ENCODE data around the gene CDH4.

The CDH4 gene

GRCh38 chr20:61812121-61812844 lies 560.2 kb downstream of the CDH4 start:
- H3K9me3 ChIP-seq (replicated peaks in 1 of 2; ENCODE audit: control insufficient read depth in 2 of 2, insufficient read depth in 1 of 2, low read depth in 1 of 2, low read length in 2 of 2): peaks cover 0 to 1% of the 10 kb centered on the region in 2 donors
- H3K18ac ChIP-seq (ENCODE audit: low read length): peak overlapping the region; percentile 46
- H2BK5ac ChIP-seq (ENCODE audit: low read length): no peak overlapping the region
- no peak overlapping the region for H2AK5ac ChIP-seq (ENCODE audit: low read depth, low read length)
- H4K8ac ChIP-seq (ENCODE audit: low read depth, low read length): no peak overlapping the region
- H2AFZ ChIP-seq (ENCODE audit: low read length): no peak overlapping the region
- no peak overlapping the region for H3K9ac ChIP-seq (ENCODE audit: low read depth, low read length, poor library complexity)
- peak overlapping the region; percentile 48 for H2BK12ac ChIP-seq (ENCODE audit: low read length)
- no peak overlapping the region for H2BK120ac ChIP-seq (ENCODE audit: low read depth, low read length)
- no peak overlapping the region for H3K27ac ChIP-seq (replicated peaks; ENCODE audit: low read length)
- no peaks in the 10 kb centered on the region for H3K27me3 ChIP-seq (ENCODE audit: control insufficient read depth in 3 of 3, insufficient read depth in 3 of 3, low read depth in 1 of 3, low read length in 3 of 3)
- no peak overlapping the region for H3K14ac ChIP-seq (ENCODE audit: low read length)
- no peak for DNase-seq (ENCODE audit: low spot score)
- H3K4me2 ChIP-seq (ENCODE audit: insufficient read depth, low read length, poor library complexity, severe bottlenecking): no peak overlapping the region
- no peaks in the 10 kb centered on the region for H3K79me1 ChIP-seq (ENCODE audit: low read depth, low read length)
- H3K4ac ChIP-seq (ENCODE audit: low read length): no peak overlapping the region
- no peak overlapping the region for H3K4me3 ChIP-seq (ENCODE audit: low read length in 2 of 2)
- H3K4me1 ChIP-seq (ENCODE audit: control insufficient read depth in 2 of 2, insufficient read depth in 1 of 2, low read depth in 1 of 2, low read length in 2 of 2): peaks cover 0 to 3% of the 10 kb centered on the region in 2 donors
- peak overlapping the region; percentile 21 for H3K23ac ChIP-seq (ENCODE audit: low read depth, low read length, poor library complexity)
- H3K36me3 ChIP-seq (replicated peaks in 1 of 2; ENCODE audit: control insufficient read depth in 2 of 2, insufficient read depth in 2 of 2, low read length in 2 of 2): no peaks in the 10 kb centered on the region
- H4K91ac ChIP-seq (ENCODE audit: low read depth, low read length, poor library complexity): no peak overlapping the region
- WGBS, 2 donors (ENCODE audit: extremely low coverage in 2 of 2, insufficient read length in 2 of 2, insufficient replicate concordance in 1 of 2): no CpG with 5 or more reads among the region's 15 CpGs
- peak overlapping the region; percentile 33 for H2BK15ac ChIP-seq (ENCODE audit: low read length)

DNA sequence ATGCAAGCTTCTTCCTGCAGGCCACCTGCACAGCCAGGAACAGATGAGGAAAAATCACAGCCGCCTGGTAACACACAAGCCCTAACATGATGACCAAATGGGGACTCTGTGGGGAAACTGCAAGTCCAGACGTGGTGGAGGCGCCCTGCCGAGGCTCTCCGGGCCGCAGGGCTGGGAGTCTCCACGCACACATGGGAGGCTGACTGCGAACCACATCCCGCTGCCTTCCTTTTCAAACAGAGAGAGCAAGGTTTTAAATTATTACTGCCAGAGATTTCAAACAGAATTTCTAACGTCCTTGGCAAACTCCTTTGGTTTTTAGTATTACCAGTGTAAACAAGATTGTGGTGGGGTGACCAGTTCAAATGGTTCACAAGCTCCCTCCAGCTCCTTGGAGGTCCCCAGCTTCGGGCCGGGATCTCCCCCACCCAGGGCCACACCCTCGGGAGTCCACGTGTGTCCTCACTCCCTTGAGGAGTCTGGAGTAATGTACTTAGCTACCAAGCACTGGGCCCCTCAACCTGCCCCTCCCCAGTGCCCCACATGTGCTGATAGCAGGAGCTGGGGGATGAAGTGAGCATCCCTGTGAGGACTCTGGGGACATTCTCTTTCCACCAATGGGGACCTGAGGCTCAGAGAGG lies 560.9 kb downstream of the CDH4 start:
- H3K9ac ChIP-seq (ENCODE audit: low read depth, low read length, poor library complexity): no peak overlapping the region
- H2AFZ ChIP-seq (ENCODE audit: low read length): no peak overlapping the region
- no peak for DNase-seq (ENCODE audit: low spot score)
- no peak overlapping the region for H3K4me2 ChIP-seq (ENCODE audit: insufficient read depth, low read length, poor library complexity, severe bottlenecking)
- H4K91ac ChIP-seq (ENCODE audit: low read depth, low read length, poor library complexity): no peak overlapping the region
- H4K8ac ChIP-seq (ENCODE audit: low read depth, low read length): no peak overlapping the region
- no peak overlapping the region for H3K18ac ChIP-seq (ENCODE audit: low read length)
- H3K23ac ChIP-seq (ENCODE audit: low read depth, low read length, poor library complexity): no peak overlapping the region
- H3K79me1 ChIP-seq (ENCODE audit: low read depth, low read length): no peaks in the 10 kb centered on the region
- no peak overlapping the region for H2BK15ac ChIP-seq (ENCODE audit: low read length)
- no peak overlapping the region for H3K4me3 ChIP-seq (ENCODE audit: low read length in 2 of 2)
- no peak overlapping the region for H2BK120ac ChIP-seq (ENCODE audit: low read depth, low read length)
- H3K9me3 ChIP-seq (replicated peaks in 1 of 2; ENCODE audit: control insufficient read depth in 2 of 2, insufficient read depth in 1 of 2, low read depth in 1 of 2, low read length in 2 of 2): no peaks in the 10 kb centered on the region
- no peak overlapping the region for H2BK12ac ChIP-seq (ENCODE audit: low read length)
- no peak overlapping the region for H3K14ac ChIP-seq (ENCODE audit: low read length)
- H3K4me1 ChIP-seq (ENCODE audit: control insufficient read depth in 2 of 2, insufficient read depth in 1 of 2, low read depth in 1 of 2, low read length in 2 of 2): no peaks in the 10 kb centered on the region
- H3K27ac ChIP-seq (replicated peaks; ENCODE audit: low read length): no peak overlapping the region
- H3K4ac ChIP-seq (ENCODE audit: low read length): no peak overlapping the region
- no CpG with 5 or more reads among the region's 14 CpGs for WGBS, 2 donors (ENCODE audit: extremely low coverage in 2 of 2, insufficient read length in 2 of 2, insufficient replicate concordance in 1 of 2)
- no peaks in the 10 kb centered on the region for H3K27me3 ChIP-seq (ENCODE audit: control insufficient read depth in 3 of 3, insufficient read depth in 3 of 3, low read depth in 1 of 3, low read length in 3 of 3)
- no peak overlapping the region for H2BK5ac ChIP-seq (ENCODE audit: low read length)
- no peaks in the 10 kb centered on the region for H3K36me3 ChIP-seq (replicated peaks in 1 of 2; ENCODE audit: control insufficient read depth in 2 of 2, insufficient read depth in 2 of 2, low read length in 2 of 2)
- H2AK5ac ChIP-seq (ENCODE audit: low read depth, low read length): no peak overlapping the region

DNA sequence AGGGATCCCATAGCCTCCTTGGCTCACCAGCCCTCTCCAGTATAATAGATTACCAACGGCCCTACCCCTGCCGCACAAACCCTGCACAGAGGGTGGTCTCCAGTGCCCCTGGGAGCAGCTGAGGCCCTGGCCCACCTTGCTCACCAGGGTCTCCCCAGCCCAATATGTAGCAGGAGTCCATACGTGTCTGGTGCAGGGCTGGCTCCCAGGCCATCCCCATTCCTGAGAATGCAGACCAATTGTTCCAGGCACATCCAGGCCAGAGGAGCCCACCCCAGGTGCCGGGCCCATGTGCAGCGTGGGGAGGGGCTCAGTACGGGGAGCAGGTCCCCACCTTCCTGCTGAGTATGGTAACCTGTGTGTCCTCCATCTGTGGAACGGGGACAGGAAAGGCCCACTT lies 561.7 kb downstream of the CDH4 start:
- Histone ChIP-seq H3K9me3 (replicated peaks in 1 of 2; ENCODE audit: control insufficient read depth in 2 of 2, insufficient read depth in 1 of 2, low read depth in 1 of 2, low read length in 2 of 2) (no peaks in the 10 kb centered on the region), H3K27me3 (ENCODE audit: control insufficient read depth in 3 of 3, insufficient read depth in 3 of 3, low read depth in 1 of 3, low read length in 3 of 3) (no peaks in the 10 kb centered on the region), H3K27ac (replicated peaks; ENCODE audit: low read length) (no peak overlapping the region), H4K91ac (ENCODE audit: low read depth, low read length, poor library complexity) (no peak overlapping the region), H4K8ac (ENCODE audit: low read depth, low read length) (no peak overlapping the region), H3K4me1 (ENCODE audit: control insufficient read depth in 2 of 2, insufficient read depth in 1 of 2, low read depth in 1 of 2, low read length in 2 of 2) (no peaks in the 10 kb centered on the region), H3K36me3 (replicated peaks in 1 of 2; ENCODE audit: control insufficient read depth in 2 of 2, insufficient read depth in 2 of 2, low read length in 2 of 2) (no peaks in the 10 kb centered on the region), H3K9ac (ENCODE audit: low read depth, low read length, poor library complexity) (no peak overlapping the region), H3K14ac (ENCODE audit: low read length) (peak overlapping the region; percentile 6), H3K4me2 (ENCODE audit: insufficient read depth, low read length, poor library complexity, severe bottlenecking) (no peak overlapping the region), H2BK5ac (ENCODE audit: low read length) (no peak overlapping the region), H3K4me3 (ENCODE audit: low read length in 2 of 2) (no peak overlapping the region), H3K18ac (ENCODE audit: low read length) (peak overlapping the region; percentile 44), H3K23ac (ENCODE audit: low read depth, low read length, poor library complexity) (peak overlapping the region; percentile 75), H3K4ac (ENCODE audit: low read length) (no peak overlapping the region), H2AFZ (ENCODE audit: low read length) (no peak overlapping the region), H2BK15ac (ENCODE audit: low read length) (peak overlapping the region; percentile 30), H2AK5ac (ENCODE audit: low read depth, low read length) (no peak overlapping the region), H3K79me1 (ENCODE audit: low read depth, low read length) (no peaks in the 10 kb centered on the region), H2BK12ac (ENCODE audit: low read length) (no peak overlapping the region), H2BK120ac (ENCODE audit: low read depth, low read length) (no peak overlapping the region)
- no peak for DNase-seq (ENCODE audit: low spot score)
- no CpG with 5 or more reads among the region's 7 CpGs for WGBS, 2 donors (ENCODE audit: extremely low coverage in 2 of 2, insufficient read length in 2 of 2, insufficient replicate concordance in 1 of 2)

DNA sequence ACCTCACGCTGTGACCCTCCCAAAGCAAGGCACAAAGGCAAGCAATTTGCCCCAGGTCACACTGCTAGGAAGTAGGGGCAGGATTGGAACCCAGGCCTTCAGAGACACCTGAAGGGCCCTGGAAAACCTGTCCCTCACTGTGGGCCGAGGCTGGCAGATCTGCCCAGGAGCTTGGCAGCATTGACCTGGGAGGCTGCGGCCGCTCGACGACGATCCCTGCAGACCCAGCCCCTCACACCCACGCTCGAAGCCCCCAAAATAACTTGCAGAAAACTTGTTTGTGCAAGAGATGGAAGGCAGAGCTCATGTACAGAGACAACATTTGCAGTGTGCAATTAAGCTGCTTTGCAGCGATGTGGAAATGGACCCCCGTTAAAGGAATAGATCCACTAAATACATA lies 562.2 kb downstream of the CDH4 start:
- no peaks in the 10 kb centered on the region for H3K9me3 ChIP-seq (replicated peaks in 1 of 2; ENCODE audit: control insufficient read depth in 2 of 2, insufficient read depth in 1 of 2, low read depth in 1 of 2, low read length in 2 of 2)
- no peaks in the 10 kb centered on the region for H3K36me3 ChIP-seq (replicated peaks in 1 of 2; ENCODE audit: control insufficient read depth in 2 of 2, insufficient read depth in 2 of 2, low read length in 2 of 2)
- no peak overlapping the region for H3K4me3 ChIP-seq (ENCODE audit: low read length in 2 of 2)
- no peak overlapping the region for H2BK15ac ChIP-seq (ENCODE audit: low read length)
- no peaks in the 10 kb centered on the region for H3K79me1 ChIP-seq (ENCODE audit: low read depth, low read length)
- no peak overlapping the region for H4K91ac ChIP-seq (ENCODE audit: low read depth, low read length, poor library complexity)
- no peaks in the 10 kb centered on the region for H3K4me1 ChIP-seq (ENCODE audit: control insufficient read depth in 2 of 2, insufficient read depth in 1 of 2, low read depth in 1 of 2, low read length in 2 of 2)
- no peaks in the 10 kb centered on the region for H3K27me3 ChIP-seq (ENCODE audit: control insufficient read depth in 3 of 3, insufficient read depth in 3 of 3, low read depth in 1 of 3, low read length in 3 of 3)
- H2BK5ac ChIP-seq (ENCODE audit: low read length): no peak overlapping the region
- H4K8ac ChIP-seq (ENCODE audit: low read depth, low read length): no peak overlapping the region
- no peak for DNase-seq (ENCODE audit: low spot score)
- H3K18ac ChIP-seq (ENCODE audit: low read length): peak overlapping the region; percentile 44
- H3K27ac ChIP-seq (replicated peaks; ENCODE audit: low read length): no peak overlapping the region
- H3K14ac ChIP-seq (ENCODE audit: low read length): peak overlapping the region; percentile 6
- no peak overlapping the region for H2AK5ac ChIP-seq (ENCODE audit: low read depth, low read length)
- no peak overlapping the region for H3K4ac ChIP-seq (ENCODE audit: low read length)
- no CpG with 5 or more reads among the region's 11 CpGs for WGBS, 2 donors (ENCODE audit: extremely low coverage in 2 of 2, insufficient read length in 2 of 2, insufficient replicate concordance in 1 of 2)
- no peak overlapping the region for H2AFZ ChIP-seq (ENCODE audit: low read length)
- no peak overlapping the region for H2BK120ac ChIP-seq (ENCODE audit: low read depth, low read length)
- H3K9ac ChIP-seq (ENCODE audit: low read depth, low read length, poor library complexity): no peak overlapping the region
- H2BK12ac ChIP-seq (ENCODE audit: low read length): no peak overlapping the region
- no peak overlapping the region for H3K23ac ChIP-seq (ENCODE audit: low read depth, low read length, poor library complexity)
- no peak overlapping the region for H3K4me2 ChIP-seq (ENCODE audit: insufficient read depth, low read length, poor library complexity, severe bottlenecking)
